GM12878 (cell line): ENCODE measurements around the gene SIK3. TPM values are rescaled to one million over a fixed set of nuclear protein-coding genes. Genes with fewer than 3 reads are reported as not detected.

ENCODE experiments used
- BCL11A ChIP-seq: IDR thresholded peaks from 2 replicates; pipeline ENCODE4 v1.6.1; 2011; ENCODE audit warnings: low read depth, low read length
- CREB1 ChIP-seq: IDR thresholded peaks from 2 replicates; pipeline ENCODE4 v1.6.1; 2012; ENCODE audit warnings: low read depth, mild to moderate bottlenecking, inconsistent platforms
- FOS ChIP-seq: IDR thresholded peaks from 3 replicates; pipeline ENCODE4 v1.6.1; 2011; ENCODE audit warnings: borderline replicate concordance; ENCODE audit not compliant: insufficient read length; ENCODE audit errors: extremely low read depth
- KAT2A ChIP-seq: conservative IDR thresholded peaks from 2 replicates; pipeline ENCODE4 v1.6.1; 2011; ENCODE audit warnings: low read depth, low read length; ENCODE audit not compliant: control insufficient read depth
- MXI1 ChIP-seq: fragments of 150-350 bp; IDR thresholded peaks from 2 replicates; pipeline ENCODE4 v1.6.1; 2011; ENCODE audit warnings: low read depth, mild to moderate bottlenecking, inconsistent platforms, low read length, improper control_type of control experiment
- PML ChIP-seq: IDR thresholded peaks from 2 replicates; pipeline ENCODE4 v1.6.1; 2012; ENCODE audit warnings: low read length, inconsistent platforms
- POLR2AphosphoS5 ChIP-seq: IDR thresholded peaks from 2 replicates; pipeline ENCODE4 v1.6.1; 2011; ENCODE audit warnings: mild to moderate bottlenecking, low read length, inconsistent platforms
- SREBF1 ChIP-seq: IDR thresholded peaks from 2 replicates; pipeline ENCODE4 v1.6.1; 2012; ENCODE audit warnings: mild to moderate bottlenecking, low read length
- TARDBP ChIP-seq: IDR thresholded peaks from 2 replicates; pipeline ENCODE4 v1.6.1; 2016; ENCODE audit warnings: borderline replicate concordance
- polyA plus RNA-seq, 11 experiments: library from polyadenylated mRNA; depleted of rRNA in 4 of 11; unstranded in 6 of 11; stranded (reverse) in 5 of 11; fragments of >200 nt; fragmentation: Nextera tagmentation in 4 of 11; fragmentation: Illumina TruSeq in 1 of 11; extraction: Ambion mirVana in 4 of 11; extraction: Trizol in 1 of 11; gene quantifications; 1 replicate in 1 of 11; 2 replicates in 10 of 11; pipeline versions ENCODE4 v1.2.1 to v1.2.3, GENCODE V29; 2011 to 2016; ENCODE audit warnings: inconsistent platforms in 2 of 11, missing spikeins in 2 of 11, low read depth in 1 of 11
- total RNA-seq, 4 experiments: library from RNA; depleted of rRNA in 3 of 4; stranded (reverse); fragments of >200 nt in 3 of 4; fragmentation: Illumina TruSeq in 1 of 4; extraction: Trizol in 1 of 4; gene quantifications; 2 replicates each; pipeline versions ENCODE4 v1.2.1 to v1.2.3, GENCODE V29; 2013 to 2021
- TF ChIP-seq, protein P1 (sequence below): fragments of 150-350 bp; IDR thresholded peaks from 2 replicates; pipeline ENCODE4 v1.6.1; 2016; ENCODE audit warnings: low read depth, low read length
- TF ChIP-seq, protein P2 (sequence below): fragments of 450-650 bp; IDR thresholded peaks from 2 replicates; pipeline ENCODE4 v1.6.1; 2017; ENCODE audit warnings: mild to moderate bottlenecking
- TF ChIP-seq, protein P3 (sequence below): fragments of 150-350 bp; IDR thresholded peaks from 2 replicates; pipeline ENCODE4 v1.6.1; 2014; ENCODE audit warnings: mild to moderate bottlenecking, low read depth, low read length
- TF ChIP-seq, protein P4 (sequence below): fragments of 450-650 bp; IDR thresholded peaks from 2 replicates; pipeline ENCODE4 v1.6.1; 2018; ENCODE audit warnings: mild to moderate bottlenecking, low read depth, moderate library complexity; ENCODE audit not compliant: partially characterized antibody
- TF ChIP-seq, protein P5 (sequence below): IDR thresholded peaks from 2 replicates; pipeline ENCODE4 v1.6.1; 2012; ENCODE audit warnings: low read depth, low read length, improper control_type of control experiment
- TF ChIP-seq, protein P6 (sequence below): fragments of 450-650 bp; conservative IDR thresholded peaks from 2 replicates; pipeline ENCODE4 v1.6.1; 2017; ENCODE audit warnings: mild to moderate bottlenecking, moderate library complexity

The SIK3 gene
- total and polyA plus RNA-seq, 10 of the 15 experiments (the other 5 are each of a cell fraction or from before 2014, with no cell fraction given) = 2.5 to 31.9 (median 11.1) TPM

DNA sequence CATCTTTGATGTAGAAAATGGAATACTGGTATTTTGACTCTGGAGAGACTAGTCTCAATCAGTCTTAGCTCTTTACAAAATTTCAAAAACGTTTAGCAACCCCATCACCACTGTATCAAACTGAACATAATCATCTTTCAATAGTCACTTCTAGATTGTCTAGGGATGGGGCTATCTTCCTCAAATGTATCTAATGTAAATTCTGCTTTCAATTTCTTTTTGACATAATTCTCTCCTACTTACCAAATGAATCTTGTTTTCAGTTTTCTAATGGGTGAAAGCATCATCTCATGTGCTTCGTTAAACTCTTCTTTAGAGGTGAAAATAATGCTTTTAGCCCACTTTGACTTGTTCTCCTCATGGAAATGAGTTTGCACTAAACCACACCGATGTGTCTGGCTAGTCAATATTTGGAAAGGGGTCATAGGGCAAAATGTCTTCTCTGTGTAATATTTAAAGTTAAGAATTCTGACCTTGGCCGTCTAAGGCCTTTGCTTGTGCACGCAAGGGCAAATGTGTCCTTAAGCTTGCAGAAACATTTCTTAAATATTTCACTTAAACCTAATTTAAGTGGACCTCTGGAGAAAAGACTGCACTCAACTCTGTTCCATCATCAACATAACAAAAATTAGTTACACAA lies 5.2 kb downstream of the SIK3 start (continued):
- TF ChIP-seq, protein P1, sequence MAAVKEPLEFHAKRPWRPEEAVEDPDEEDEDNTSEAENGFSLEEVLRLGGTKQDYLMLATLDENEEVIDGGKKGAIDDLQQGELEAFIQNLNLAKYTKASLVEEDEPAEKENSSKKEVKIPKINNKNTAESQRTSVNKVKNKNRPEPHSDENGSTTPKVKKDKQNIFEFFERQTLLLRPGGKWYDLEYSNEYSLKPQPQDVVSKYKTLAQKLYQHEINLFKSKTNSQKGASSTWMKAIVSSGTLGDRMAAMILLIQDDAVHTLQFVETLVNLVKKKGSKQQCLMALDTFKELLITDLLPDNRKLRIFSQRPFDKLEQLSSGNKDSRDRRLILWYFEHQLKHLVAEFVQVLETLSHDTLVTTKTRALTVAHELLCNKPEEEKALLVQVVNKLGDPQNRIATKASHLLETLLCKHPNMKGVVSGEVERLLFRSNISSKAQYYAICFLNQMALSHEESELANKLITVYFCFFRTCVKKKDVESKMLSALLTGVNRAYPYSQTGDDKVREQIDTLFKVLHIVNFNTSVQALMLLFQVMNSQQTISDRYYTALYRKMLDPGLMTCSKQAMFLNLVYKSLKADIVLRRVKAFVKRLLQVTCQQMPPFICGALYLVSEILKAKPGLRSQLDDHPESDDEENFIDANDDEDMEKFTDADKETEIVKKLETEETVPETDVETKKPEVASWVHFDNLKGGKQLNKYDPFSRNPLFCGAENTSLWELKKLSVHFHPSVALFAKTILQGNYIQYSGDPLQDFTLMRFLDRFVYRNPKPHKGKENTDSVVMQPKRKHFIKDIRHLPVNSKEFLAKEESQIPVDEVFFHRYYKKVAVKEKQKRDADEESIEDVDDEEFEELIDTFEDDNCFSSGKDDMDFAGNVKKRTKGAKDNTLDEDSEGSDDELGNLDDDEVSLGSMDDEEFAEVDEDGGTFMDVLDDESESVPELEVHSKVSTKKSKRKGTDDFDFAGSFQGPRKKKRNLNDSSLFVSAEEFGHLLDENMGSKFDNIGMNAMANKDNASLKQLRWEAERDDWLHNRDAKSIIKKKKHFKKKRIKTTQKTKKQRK = no peak
- 0 out of 2 replicates have a peak, but pooled peaks have one; percentile 28 for TF ChIP-seq PML
- TF ChIP-seq, protein P2, sequence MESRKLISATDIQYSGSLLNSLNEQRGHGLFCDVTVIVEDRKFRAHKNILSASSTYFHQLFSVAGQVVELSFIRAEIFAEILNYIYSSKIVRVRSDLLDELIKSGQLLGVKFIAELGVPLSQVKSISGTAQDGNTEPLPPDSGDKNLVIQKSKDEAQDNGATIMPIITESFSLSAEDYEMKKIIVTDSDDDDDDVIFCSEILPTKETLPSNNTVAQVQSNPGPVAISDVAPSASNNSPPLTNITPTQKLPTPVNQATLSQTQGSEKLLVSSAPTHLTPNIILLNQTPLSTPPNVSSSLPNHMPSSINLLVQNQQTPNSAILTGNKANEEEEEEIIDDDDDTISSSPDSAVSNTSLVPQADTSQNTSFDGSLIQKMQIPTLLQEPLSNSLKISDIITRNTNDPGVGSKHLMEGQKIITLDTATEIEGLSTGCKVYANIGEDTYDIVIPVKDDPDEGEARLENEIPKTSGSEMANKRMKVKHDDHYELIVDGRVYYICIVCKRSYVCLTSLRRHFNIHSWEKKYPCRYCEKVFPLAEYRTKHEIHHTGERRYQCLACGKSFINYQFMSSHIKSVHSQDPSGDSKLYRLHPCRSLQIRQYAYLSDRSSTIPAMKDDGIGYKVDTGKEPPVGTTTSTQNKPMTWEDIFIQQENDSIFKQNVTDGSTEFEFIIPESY = no peak
- TF ChIP-seq SREBF1 = no peak
- no peak for TF ChIP-seq KAT2A
- TF ChIP-seq, protein P3, sequence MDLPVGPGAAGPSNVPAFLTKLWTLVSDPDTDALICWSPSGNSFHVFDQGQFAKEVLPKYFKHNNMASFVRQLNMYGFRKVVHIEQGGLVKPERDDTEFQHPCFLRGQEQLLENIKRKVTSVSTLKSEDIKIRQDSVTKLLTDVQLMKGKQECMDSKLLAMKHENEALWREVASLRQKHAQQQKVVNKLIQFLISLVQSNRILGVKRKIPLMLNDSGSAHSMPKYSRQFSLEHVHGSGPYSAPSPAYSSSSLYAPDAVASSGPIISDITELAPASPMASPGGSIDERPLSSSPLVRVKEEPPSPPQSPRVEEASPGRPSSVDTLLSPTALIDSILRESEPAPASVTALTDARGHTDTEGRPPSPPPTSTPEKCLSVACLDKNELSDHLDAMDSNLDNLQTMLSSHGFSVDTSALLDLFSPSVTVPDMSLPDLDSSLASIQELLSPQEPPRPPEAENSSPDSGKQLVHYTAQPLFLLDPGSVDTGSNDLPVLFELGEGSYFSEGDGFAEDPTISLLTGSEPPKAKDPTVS = no peak
- TF ChIP-seq, protein P4, sequence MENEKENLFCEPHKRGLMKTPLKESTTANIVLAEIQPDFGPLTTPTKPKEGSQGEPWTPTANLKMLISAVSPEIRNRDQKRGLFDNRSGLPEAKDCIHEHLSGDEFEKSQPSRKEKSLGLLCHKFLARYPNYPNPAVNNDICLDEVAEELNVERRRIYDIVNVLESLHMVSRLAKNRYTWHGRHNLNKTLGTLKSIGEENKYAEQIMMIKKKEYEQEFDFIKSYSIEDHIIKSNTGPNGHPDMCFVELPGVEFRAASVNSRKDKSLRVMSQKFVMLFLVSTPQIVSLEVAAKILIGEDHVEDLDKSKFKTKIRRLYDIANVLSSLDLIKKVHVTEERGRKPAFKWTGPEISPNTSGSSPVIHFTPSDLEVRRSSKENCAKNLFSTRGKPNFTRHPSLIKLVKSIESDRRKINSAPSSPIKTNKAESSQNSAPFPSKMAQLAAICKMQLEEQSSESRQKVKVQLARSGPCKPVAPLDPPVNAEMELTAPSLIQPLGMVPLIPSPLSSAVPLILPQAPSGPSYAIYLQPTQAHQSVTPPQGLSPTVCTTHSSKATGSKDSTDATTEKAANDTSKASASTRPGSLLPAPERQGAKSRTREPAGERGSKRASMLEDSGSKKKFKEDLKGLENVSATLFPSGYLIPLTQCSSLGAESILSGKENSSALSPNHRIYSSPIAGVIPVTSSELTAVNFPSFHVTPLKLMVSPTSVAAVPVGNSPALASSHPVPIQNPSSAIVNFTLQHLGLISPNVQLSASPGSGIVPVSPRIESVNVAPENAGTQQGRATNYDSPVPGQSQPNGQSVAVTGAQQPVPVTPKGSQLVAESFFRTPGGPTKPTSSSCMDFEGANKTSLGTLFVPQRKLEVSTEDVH = no peak
- TF ChIP-seq, protein P5, sequence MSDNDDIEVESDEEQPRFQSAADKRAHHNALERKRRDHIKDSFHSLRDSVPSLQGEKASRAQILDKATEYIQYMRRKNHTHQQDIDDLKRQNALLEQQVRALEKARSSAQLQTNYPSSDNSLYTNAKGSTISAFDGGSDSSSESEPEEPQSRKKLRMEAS = no peak
- no peak for TF ChIP-seq TARDBP
- no peak for TF ChIP-seq CREB1
- no peak for TF ChIP-seq MXI1
- TF ChIP-seq, protein P6, sequence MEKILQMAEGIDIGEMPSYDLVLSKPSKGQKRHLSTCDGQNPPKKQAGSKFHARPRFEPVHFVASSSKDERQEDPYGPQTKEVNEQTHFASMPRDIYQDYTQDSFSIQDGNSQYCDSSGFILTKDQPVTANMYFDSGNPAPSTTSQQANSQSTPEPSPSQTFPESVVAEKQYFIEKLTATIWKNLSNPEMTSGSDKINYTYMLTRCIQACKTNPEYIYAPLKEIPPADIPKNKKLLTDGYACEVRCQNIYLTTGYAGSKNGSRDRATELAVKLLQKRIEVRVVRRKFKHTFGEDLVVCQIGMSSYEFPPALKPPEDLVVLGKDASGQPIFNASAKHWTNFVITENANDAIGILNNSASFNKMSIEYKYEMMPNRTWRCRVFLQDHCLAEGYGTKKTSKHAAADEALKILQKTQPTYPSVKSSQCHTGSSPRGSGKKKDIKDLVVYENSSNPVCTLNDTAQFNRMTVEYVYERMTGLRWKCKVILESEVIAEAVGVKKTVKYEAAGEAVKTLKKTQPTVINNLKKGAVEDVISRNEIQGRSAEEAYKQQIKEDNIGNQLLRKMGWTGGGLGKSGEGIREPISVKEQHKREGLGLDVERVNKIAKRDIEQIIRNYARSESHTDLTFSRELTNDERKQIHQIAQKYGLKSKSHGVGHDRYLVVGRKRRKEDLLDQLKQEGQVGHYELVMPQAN = no peak
- no peak for TF ChIP-seq FOS
- no peak for TF ChIP-seq BCL11A
- no peak for TF ChIP-seq POLR2AphosphoS5
